ENCODE measurements around the gene ESD.
A peak's percentile ranks its signal among the peaks of the same experiment; 100 is the strongest.

The ESD gene

DNA sequence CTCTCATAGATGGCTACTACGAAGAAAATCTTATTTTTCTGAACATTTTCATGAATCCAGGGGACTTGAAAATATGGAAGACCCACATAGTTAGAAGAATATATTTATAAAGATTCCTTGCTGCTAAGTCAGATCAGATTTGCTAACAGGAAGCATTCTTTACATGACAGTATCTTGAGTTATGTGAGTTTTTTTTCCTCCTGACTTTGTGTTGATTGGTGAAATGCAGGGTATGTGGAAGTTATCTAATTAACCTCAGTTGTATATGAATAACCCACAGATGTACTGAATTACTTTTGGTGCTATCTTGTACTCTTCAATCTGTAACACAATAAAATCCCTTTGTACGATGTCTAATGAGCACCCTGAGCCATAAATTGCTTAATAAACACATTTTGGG lies 53.8 kb downstream of the ESD start:
- no peak for DNase-seq

- no peak for DNase-seq
Observed at GRCh38 chr13:46739447-46740098, 57.4 kb downstream of the ESD start.

- no peak for DNase-seq
Observed at GRCh38 chr13:46738766-46739165, 58.2 kb downstream of the ESD start.

- no peak for DNase-seq
Observed at GRCh38 chr13:46738055-46738454, 58.9 kb downstream of the ESD start.

DNA sequence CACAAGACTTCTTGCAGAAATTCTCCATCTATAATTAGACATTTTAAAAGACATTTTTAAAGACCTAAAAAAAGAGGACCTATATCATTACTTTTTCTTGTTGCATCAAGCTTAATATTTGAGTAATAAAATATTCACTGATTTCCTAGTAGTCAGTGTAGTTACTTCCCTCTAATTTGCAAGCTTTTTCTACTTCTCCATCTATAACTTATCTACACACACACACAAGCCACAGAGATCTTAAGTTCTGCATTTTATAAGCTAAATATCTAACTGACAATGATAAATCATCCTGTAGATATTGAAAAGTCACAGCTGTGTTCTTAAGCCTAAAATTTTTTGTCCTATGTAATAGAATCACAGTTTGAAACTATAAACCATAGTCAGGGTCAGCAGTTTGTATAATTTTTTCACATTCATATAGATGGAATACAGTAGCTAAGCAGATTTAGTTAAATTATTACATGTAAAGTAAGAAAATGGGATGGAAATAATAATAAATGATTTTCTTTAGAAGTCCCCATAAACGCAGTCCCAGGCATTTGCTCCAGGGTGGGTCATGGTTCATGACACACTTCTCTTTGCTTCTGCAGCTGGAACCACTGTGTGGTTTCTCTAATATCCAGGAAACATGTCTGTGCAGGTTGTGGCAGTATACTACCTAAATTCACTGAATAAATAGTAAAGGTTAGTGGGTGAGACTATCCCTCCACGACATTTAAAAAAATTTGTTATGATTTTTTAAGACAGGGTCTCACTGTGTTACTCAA lies 60.2 kb downstream of the ESD start:
- DNase-seq, result no peak

GRCh38 chr13:46735425-46735824 lies 61.5 kb downstream of the ESD start:
- DNase-seq, result no peak

- no peak for DNase-seq
Observed at GRCh38 chr13:46731535-46731934, 65.4 kb downstream of the ESD start.

DNA sequence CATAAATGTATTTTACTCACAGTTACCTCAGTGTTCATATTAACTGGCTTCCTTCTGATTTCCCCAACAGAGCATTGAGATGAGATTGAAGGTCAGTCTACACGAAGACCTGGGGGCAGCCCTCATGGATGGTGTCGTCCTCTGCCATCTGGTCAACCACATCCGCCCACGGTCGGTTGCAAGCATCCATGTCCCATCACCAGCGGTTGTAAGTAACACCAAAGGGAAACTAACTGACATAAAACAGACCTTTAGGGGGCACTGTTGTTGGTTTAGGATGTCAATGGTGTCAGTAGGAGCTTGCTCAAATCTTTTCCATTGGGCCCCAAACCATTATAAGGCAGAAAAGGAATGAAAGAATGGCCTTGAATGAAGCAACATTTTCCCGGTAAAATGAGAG lies 68.2 kb downstream of the ESD start:
- peak; percentile 30 to 41 for DNase-seq

GRCh38 chr13:46726347-46726746 lies 70.6 kb downstream of the ESD start:
- DNase-seq, result no peak
